IMR-90 (cell line): ENCODE measurements around the gene HEYL. TPM values are rescaled to one million over a fixed set of nuclear protein-coding genes. Genes with fewer than 3 reads are reported as not detected.

Experiments used
- ATAC-seq: fragments of 200-7000 bp; cut with Tn5 transposase; 2 replicates; pipeline ENCODE4 v1.9.1; 2020; ENCODE audit warnings: low read depth, mild to moderate bottlenecking, moderate library complexity
- BruUV-seq: library from RNA; stranded (reverse); fragments of 400-500 nt; replicated peaks from 2 replicates; lab custom pipeline; 2021; lab: Mats Ljungman, UMichigan
- CTCF ChIA-PET: fragments of 300-600 bp; formaldehyde crosslinking; extraction: SDS; loops from one replicate; lab custom pipeline; 2021; ENCODE audit warnings: antibody characterized with exemption; lab: Yijun Ruan, JAX
- POLR2A ChIA-PET: fragments of 300-600 bp; sonication (Branson Sonifier 250); formaldehyde crosslinking; loops from one replicate; lab custom pipeline; 2022; ENCODE audit warnings: antibody characterized with exemption; ENCODE audit not compliant: unreplicated experiment; lab: Charles Lee
- DNase-seq: peaks from one replicate; pipeline ENCODE4 v3.0.0; 2013
- H2AFZ ChIP-seq: replicated peaks from 2 replicates; pipeline ENCODE3; 2013; ENCODE audit warnings: low read length, mild to moderate bottlenecking; ENCODE audit not compliant: poor library complexity
- H2AK5ac ChIP-seq: 2 replicates; pipeline ENCODE4 v1.6.1; 2013; ENCODE audit warnings: low read depth, low read length, inconsistent platforms
- H2AK9ac ChIP-seq: replicated peaks from 2 replicates; pipeline ENCODE3; 2013; ENCODE audit warnings: mild to moderate bottlenecking, low read depth, low read length, moderate library complexity; ENCODE audit not compliant: poor library complexity
- H2BK120ac ChIP-seq: 2 replicates; pipeline ENCODE4 v1.6.1; 2013; ENCODE audit warnings: low read depth, low read length, inconsistent platforms
- H2BK15ac ChIP-seq: 3 replicates; pipeline ENCODE4 v1.6.1; 2013; ENCODE audit warnings: low read depth, low read length, inconsistent platforms
- H2BK20ac ChIP-seq: 2 replicates; pipeline ENCODE4 v1.6.1; 2013; ENCODE audit warnings: low read depth, mild to moderate bottlenecking, inconsistent platforms, low read length, moderate library complexity
- H2BK5ac ChIP-seq: 2 replicates; pipeline ENCODE4 v1.6.1; 2013; ENCODE audit warnings: mild to moderate bottlenecking, low read depth, low read length, inconsistent platforms; ENCODE audit not compliant: poor library complexity, severe bottlenecking
- H3K14ac ChIP-seq: replicated peaks from 2 replicates; pipeline ENCODE4 v1.6.1; 2013; ENCODE audit warnings: low read depth, low read length, inconsistent platforms
- H3K18ac ChIP-seq: 2 replicates; pipeline ENCODE4 v1.6.1; 2013; ENCODE audit warnings: low read depth, low read length, control low read depth
- H3K23ac ChIP-seq: 2 replicates; pipeline ENCODE4 v1.6.1; 2013; ENCODE audit warnings: low read depth, low read length, inconsistent platforms
- H3K27ac ChIP-seq: 2 replicates; pipeline ENCODE4 v1.5.1; 2013; ENCODE audit warnings: mild to moderate bottlenecking, control low read depth, low read length; ENCODE audit not compliant: insufficient read depth
- H3K27me3 ChIP-seq: 2 replicates; pipeline ENCODE4 v1.6.1; 2013; ENCODE audit warnings: low read length; ENCODE audit not compliant: control insufficient read depth, insufficient read depth
- H3K36me3 ChIP-seq: 2 replicates; pipeline ENCODE4 v1.6.1; 2013; ENCODE audit warnings: low read length, mixed read lengths; ENCODE audit not compliant: control insufficient read depth, insufficient read depth
- H3K4ac ChIP-seq: 2 replicates; pipeline ENCODE4 v1.6.1; 2013; ENCODE audit warnings: low read depth, low read length, inconsistent platforms
- H3K4me1 ChIP-seq: 2 replicates; pipeline ENCODE4 v1.6.1; 2013; ENCODE audit warnings: low read length, mixed read lengths; ENCODE audit not compliant: control insufficient read depth, insufficient read depth
- H3K4me2 ChIP-seq: 2 replicates; pipeline ENCODE4 v1.6.1; 2013; ENCODE audit warnings: low read depth, mild to moderate bottlenecking, control low read depth, low read length, moderate library complexity
- H3K4me3 ChIP-seq: 2 replicates; pipeline ENCODE4 v1.5.1; 2013; ENCODE audit warnings: low read depth, mild to moderate bottlenecking, control low read depth, low read length, moderate library complexity; ENCODE audit not compliant: insufficient read depth
- H3K56ac ChIP-seq: 2 replicates; pipeline ENCODE4 v1.6.1; 2013; ENCODE audit warnings: low read length, inconsistent platforms; ENCODE audit not compliant: insufficient read depth; ENCODE audit errors: extremely low read depth
- H3K79me1 ChIP-seq, 2 experiments: 2 replicates each; pipeline ENCODE4 v1.6.1; 2013; ENCODE audit warnings: low read length in 2 of 2, inconsistent platforms in 1 of 2, low read depth in 1 of 2
- H3K9ac ChIP-seq: 2 replicates; pipeline ENCODE4 v1.6.1; 2013; ENCODE audit warnings: low read depth, low read length, control low read depth
- H3K9me1 ChIP-seq: 2 replicates; pipeline ENCODE4 v1.6.1; 2013; ENCODE audit warnings: low read length, inconsistent platforms; ENCODE audit not compliant: insufficient read depth
- H3K9me3 ChIP-seq: 2 replicates; pipeline ENCODE4 v1.6.1; 2013; ENCODE audit warnings: low read length; ENCODE audit not compliant: control insufficient read depth, insufficient read depth
- H4K20me1 ChIP-seq: 2 replicates; pipeline ENCODE4 v1.6.1; 2013; ENCODE audit warnings: low read length, inconsistent platforms; ENCODE audit not compliant: insufficient read depth
- H4K5ac ChIP-seq: 2 replicates; pipeline ENCODE4 v1.6.1; 2013; ENCODE audit warnings: mild to moderate bottlenecking, low read depth, low read length, control low read depth
- H4K8ac ChIP-seq, 2 experiments: 2 replicates each; pipeline ENCODE4 v1.6.1; 2013; ENCODE audit warnings: low read depth in 2 of 2, low read length in 2 of 2, control low read depth in 1 of 2, inconsistent platforms in 1 of 2
- H4K91ac ChIP-seq: 2 replicates; pipeline ENCODE4 v1.6.1; 2013; ENCODE audit warnings: low read depth, low read length, inconsistent platforms; ENCODE audit not compliant: insufficient read depth
- BHLHE40 ChIP-seq: fragments of 150-350 bp; IDR thresholded peaks from 2 replicates; pipeline ENCODE4 v1.6.1; 2016; ENCODE audit warnings: mild to moderate bottlenecking, low read depth, low read length
- CEBPB ChIP-seq: IDR thresholded peaks from 2 replicates; pipeline ENCODE4 v1.6.1; 2012; ENCODE audit warnings: low read depth, low read length, improper control_type of control experiment
- CHD1 ChIP-seq: IDR thresholded peaks from 2 replicates; pipeline ENCODE4 v1.6.1; 2012; ENCODE audit warnings: low read depth, low read length, improper control_type of control experiment
- MAFK ChIP-seq: IDR thresholded peaks from 2 replicates; pipeline ENCODE4 v1.6.1; 2012; ENCODE audit warnings: low read depth, low read length, improper control_type of control experiment
- NFE2L2 ChIP-seq: fragments of 150-350 bp; IDR thresholded peaks from 2 replicates; pipeline ENCODE4 v1.6.1; 2016; ENCODE audit warnings: low read depth, mild to moderate bottlenecking, low read length
- POLR2A ChIP-seq: IDR thresholded peaks from 2 replicates; pipeline ENCODE4 v1.6.1; 2012; ENCODE audit warnings: mild to moderate bottlenecking, low read depth, low read length
- WGBS, 2 experiments: methylation state at CpG; one replicate each; pipeline versions ENCODE4 v1.1.5 to v1.1.7; 2013; ENCODE audit warnings: missing lambda C conversion rate in 2 of 2; ENCODE audit not compliant: insufficient read length in 1 of 2; ENCODE audit errors: extremely low coverage in 2 of 2; 5-methylcytosine and 5-hydroxymethylcytosine counted together
- dilution Hi-C: fragments of 300-500 bp; cut with HindIII; formaldehyde crosslinking; loops from one replicate; pipeline ENCODE4 v1.14.3; 2018; ENCODE audit warnings: low sequenced_read_pairs; ENCODE audit not compliant: unreplicated experiment
- in situ Hi-C: fragments of 300-500 bp; cut with MboI; formaldehyde crosslinking; loops from 3 replicates; pipeline ENCODE4 v1.14.3; 2019; ENCODE audit warnings: low sequenced_read_pairs, inconsistent platforms, mixed read lengths
- intact Hi-C: fragments of 100-400 bp; cut with micrococcal nuclease; formaldehyde crosslinking; loops from 2 replicates; pipeline ENCODE4 v1.10.0; 2022
- polyA plus RNA-seq, 3 experiments: library from polyadenylated mRNA; depleted of rRNA; stranded (reverse); fragments of >200 nt; gene quantifications; 2 replicates each; pipeline ENCODE4 v1.2.3, GENCODE V29; 2012; ENCODE audit warnings: low replicate concordance in 1 of 3
- total RNA-seq: library from RNA; depleted of rRNA; stranded (reverse); fragments of >200 nt; gene quantifications from 2 replicates; pipeline ENCODE4 v1.2.3, GENCODE V29; 2012

Gene HEYL
- total and polyA plus RNA-seq, 2 of the 4 experiments (the other 2 are of a cell fraction), result 0.02 TPM; not detected in 1

GRCh38 chr1:39615086-39615673 lies 24.3 kb downstream of the HEYL start:
- Histone ChIP-seq H3K14ac (no peak overlapping the region), H2AK9ac (no peak overlapping the region), H3K4me1 (peaks cover 2% of the 10 kb centered on the region; the same call in 1 of the 2 replicates), H2BK120ac (peak overlapping the region; percentile 30; the same call in 1 of the 2 replicates), H2BK15ac (no peak overlapping the region), H3K27ac (no peak overlapping the region), H2AFZ (no peak overlapping the region), H2BK20ac (peak overlapping the region; percentile 62), H3K36me3 (no peaks in the 10 kb centered on the region), H3K4me3 (no peak overlapping the region), H3K9me1 (no peaks in the 10 kb centered on the region), H3K9me3 (0 out of 2 replicates have a peak, but pooled peaks cover 2% of the 10 kb centered on the region), H3K9ac (no peak overlapping the region), H2AK5ac (no peak overlapping the region), H4K20me1 (no peaks in the 10 kb centered on the region), H3K4me2 (no peak overlapping the region), H3K18ac (0 out of 2 replicates have a peak overlapping the region, but pooled peaks have one; percentile 38), H3K27me3 (peaks cover 6% of the 10 kb centered on the region; the same call in 1 of the 2 replicates), H4K5ac (no peak overlapping the region; the same call in 1 of the 2 replicates), H3K56ac (no peak overlapping the region), H3K23ac (no peak overlapping the region), H2BK5ac (no peak overlapping the region), H4K91ac (no peak overlapping the region), H3K4ac (peak overlapping the region; percentile 22; the same call in 1 of the 2 replicates), H3K79me1 (no peaks in the 10 kb centered on the region), H4K8ac (no peak overlapping the region; a peak in 1 of 4 replicates)
- dilution Hi-C loops, result no loop called here
- POLR2A ChIA-PET, result no interaction called here
- ATAC-seq (no peak), DNase-seq (no peak)
- TF ChIP-seq POLR2A (no peak), CEBPB (no peak), BHLHE40 (no peak), CHD1 (no peak), MAFK (peak; percentile 93), NFE2L2 (peak; percentile 99)
- CTCF ChIA-PET, result interaction anchor here (0.7 kb wide), 1 partner anchor 81 kb away, joined by 3 read pairs; no protein-coding TSS in a partner anchor
- no CpG with 5 or more reads among the region's 8 CpGs for WGBS, 2 experiments
- in situ Hi-C loops, result no loop called here
- intact Hi-C loops, result no loop called here
- BruUV-seq, result no TSS peak
